HG03159 (cell line): Measurements from ENCODE around the gene SLC39A12.
A peak's percentile ranks its signal among the peaks of the same experiment; 100 is the strongest.
"Not testable (repeated sequence)": the region's sequence is repeated elsewhere in the genome, so short reads cannot be mapped to it uniquely, and the experiment has no call there.

Experiments
- ATAC-seq: cut with Tn5 transposase; IDR thresholded peaks from one replicate; pipeline ENCODE4 v1.9.1; 2021; ENCODE audit warnings: mild to moderate bottlenecking, moderate library complexity; ENCODE audit not compliant: unreplicated experiment

The SLC39A12 gene

GRCh38 chr10:17951868-17952371 lies at the start of gene SLC39A12:
SLC39A12 (plus strand) TSS chr10:17951918; CDS start chr10:17953277, 1,359 bp downstream.
- ATAC-seq = no peak

GRCh38 chr10:17904564-17904963 lies 47.2 kb upstream of the SLC39A12 start:
- no peak for ATAC-seq

GRCh38 chr10:17905491-17905890 lies 46.2 kb upstream of the SLC39A12 start:
- ATAC-seq = no peak

GRCh38 chr10:17906002-17906401 lies 45.7 kb upstream of the SLC39A12 start:
- no peak for ATAC-seq

GRCh38 chr10:17907641-17908040 lies 44.1 kb upstream of the SLC39A12 start:
- no peak for ATAC-seq

- ATAC-seq = peak; percentile 87
Observed at GRCh38 chr10:17910125-17910789, 41.5 kb upstream of the SLC39A12 start.

- no peak for ATAC-seq
Observed at GRCh38 chr10:17912754-17913153, 39.0 kb upstream of the SLC39A12 start.

- no peak for ATAC-seq
Observed at GRCh38 chr10:17913604-17914003, 38.1 kb upstream of the SLC39A12 start.

- ATAC-seq = no peak
Observed at GRCh38 chr10:17914169-17915045, 37.3 kb upstream of the SLC39A12 start.

GRCh38 chr10:17915181-17915580 lies 36.5 kb upstream of the SLC39A12 start:
- ATAC-seq = no peak

- no peak for ATAC-seq
Observed at GRCh38 chr10:17918187-17918903, 33.4 kb upstream of the SLC39A12 start.

- no peak for ATAC-seq
Observed at GRCh38 chr10:17921378-17921777, 30.3 kb upstream of the SLC39A12 start.

- no peak for ATAC-seq
Observed at GRCh38 chr10:17923728-17924127, 28.0 kb upstream of the SLC39A12 start.

GRCh38 chr10:17943033-17943745 lies 8.5 kb upstream of the SLC39A12 start:
- ATAC-seq = no peak

GRCh38 chr10:17950269-17950668 lies 1.4 kb upstream of the SLC39A12 start:
- ATAC-seq = not testable (repeated sequence)

GRCh38 chr10:17950726-17951125 lies 992 bp upstream of the SLC39A12 start:
- ATAC-seq = no peak

GRCh38 chr10:17954372-17954771 lies 2.7 kb downstream of the SLC39A12 start:
- not testable (repeated sequence) for ATAC-seq

GRCh38 chr10:17954861-17955260 lies 3.1 kb downstream of the SLC39A12 start:
- no peak for ATAC-seq

GRCh38 chr10:17958049-17958448 lies 6.3 kb downstream of the SLC39A12 start:
- ATAC-seq = no peak

- no peak for ATAC-seq
Observed at GRCh38 chr10:17959870-17960269, 8.2 kb downstream of the SLC39A12 start.
